NB4 (cell line): ENCODE data around the gene MYLIP.

Experiments used
- DNase-seq: peaks from one replicate; pipeline ENCODE4 v3.0.0; 2010; ENCODE audit warnings: low read depth
- H3K4me3 ChIP-seq: one replicate; pipeline ENCODE4 v1.5.1; 2011; ENCODE audit warnings: mild to moderate bottlenecking, low read depth, low read length, moderate library complexity
- MYC ChIP-seq: IDR thresholded peaks from 2 replicates; pipeline ENCODE4 v1.6.1; 2011; ENCODE audit warnings: low read depth, low read length
- POLR2A ChIP-seq: IDR thresholded peaks from 2 replicates; pipeline ENCODE4 v1.6.1; 2011; ENCODE audit warnings: mild to moderate bottlenecking; ENCODE audit not compliant: insufficient read length; ENCODE audit errors: extremely low read depth
- TF ChIP-seq, protein P1 (sequence below): IDR thresholded peaks from one replicate; pipeline ENCODE4 v1.5.1; 2012; ENCODE audit warnings: low read depth, low read length
- TF ChIP-seq, protein P2 (sequence below): IDR thresholded peaks from 2 replicates; pipeline ENCODE4 v1.6.1; 2011; ENCODE audit warnings: low read depth, low read length

The MYLIP gene

DNA sequence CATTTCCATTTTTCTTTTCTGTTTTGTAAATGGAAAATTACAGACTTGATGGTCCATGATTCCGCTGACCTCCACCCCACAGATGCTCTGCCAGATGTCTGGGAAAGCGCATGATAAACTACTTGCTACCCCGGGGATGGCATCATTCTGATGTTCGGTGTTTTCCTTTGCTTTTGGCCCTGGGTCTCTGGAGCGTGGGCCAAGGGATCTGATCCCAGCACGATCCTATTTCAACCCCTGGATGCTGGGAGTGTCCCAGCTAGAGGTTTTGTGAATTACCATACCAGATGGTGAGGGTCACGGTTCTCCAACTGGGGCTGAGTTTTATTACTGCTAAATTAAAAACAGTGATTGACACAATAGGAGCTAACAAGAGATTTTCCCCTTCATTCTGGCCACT is 25.2 kb upstream of the MYLIP start:
- no peak overlapping the region for H3K4me3 ChIP-seq
- DNase-seq = no peak
- TF ChIP-seq, protein P1, sequence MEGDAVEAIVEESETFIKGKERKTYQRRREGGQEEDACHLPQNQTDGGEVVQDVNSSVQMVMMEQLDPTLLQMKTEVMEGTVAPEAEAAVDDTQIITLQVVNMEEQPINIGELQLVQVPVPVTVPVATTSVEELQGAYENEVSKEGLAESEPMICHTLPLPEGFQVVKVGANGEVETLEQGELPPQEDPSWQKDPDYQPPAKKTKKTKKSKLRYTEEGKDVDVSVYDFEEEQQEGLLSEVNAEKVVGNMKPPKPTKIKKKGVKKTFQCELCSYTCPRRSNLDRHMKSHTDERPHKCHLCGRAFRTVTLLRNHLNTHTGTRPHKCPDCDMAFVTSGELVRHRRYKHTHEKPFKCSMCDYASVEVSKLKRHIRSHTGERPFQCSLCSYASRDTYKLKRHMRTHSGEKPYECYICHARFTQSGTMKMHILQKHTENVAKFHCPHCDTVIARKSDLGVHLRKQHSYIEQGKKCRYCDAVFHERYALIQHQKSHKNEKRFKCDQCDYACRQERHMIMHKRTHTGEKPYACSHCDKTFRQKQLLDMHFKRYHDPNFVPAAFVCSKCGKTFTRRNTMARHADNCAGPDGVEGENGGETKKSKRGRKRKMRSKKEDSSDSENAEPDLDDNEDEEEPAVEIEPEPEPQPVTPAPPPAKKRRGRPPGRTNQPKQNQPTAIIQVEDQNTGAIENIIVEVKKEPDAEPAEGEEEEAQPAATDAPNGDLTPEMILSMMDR = no peak
- TF ChIP-seq, protein P2, sequence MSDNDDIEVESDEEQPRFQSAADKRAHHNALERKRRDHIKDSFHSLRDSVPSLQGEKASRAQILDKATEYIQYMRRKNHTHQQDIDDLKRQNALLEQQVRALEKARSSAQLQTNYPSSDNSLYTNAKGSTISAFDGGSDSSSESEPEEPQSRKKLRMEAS = no peak
- TF ChIP-seq MYC (no peak), POLR2A (no peak)

DNA sequence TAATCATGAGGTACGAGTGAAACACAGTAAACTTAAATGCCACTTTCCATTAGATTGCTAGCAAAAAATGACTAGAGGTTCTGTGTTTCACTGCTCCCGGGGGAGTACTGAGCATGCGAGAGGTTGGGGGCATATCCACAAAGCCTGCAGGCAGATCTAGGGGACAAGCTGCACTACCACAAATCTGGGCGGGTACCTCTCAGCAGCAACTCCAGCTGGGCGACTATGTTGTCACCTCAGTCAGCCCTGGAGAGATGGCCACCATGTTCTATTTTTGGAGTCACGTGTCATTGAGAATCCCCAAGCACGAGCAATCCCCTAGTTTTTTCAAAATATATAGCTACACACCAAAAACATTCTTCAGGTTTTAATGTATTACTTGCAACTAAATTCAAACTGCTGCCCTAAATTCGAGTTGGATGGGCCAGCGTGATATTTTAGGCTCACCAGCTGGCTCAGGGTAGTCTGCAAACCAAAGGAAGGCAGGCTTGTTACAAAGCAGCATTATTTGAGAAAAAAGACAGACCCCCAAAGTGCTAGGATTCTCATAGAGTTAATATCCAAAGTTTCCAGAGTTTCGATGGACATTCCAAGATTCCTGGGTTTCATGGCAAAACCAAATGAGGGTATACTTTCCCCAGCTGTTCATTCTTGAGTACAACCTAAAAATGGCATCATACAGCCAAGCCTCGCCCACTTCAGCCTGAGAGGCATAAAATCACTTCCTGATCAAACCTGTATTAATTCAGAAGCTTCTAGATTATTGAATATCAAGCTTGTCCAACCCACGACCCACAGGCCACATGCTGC is 24.1 kb upstream of the MYLIP start:
- peak; percentile 22; the same call in 1 of the 2 replicates for TF ChIP-seq MYC
- no peak for TF ChIP-seq POLR2A
- TF ChIP-seq, protein P2 = no peak
- TF ChIP-seq, protein P1 = no peak
- H3K4me3 ChIP-seq = no peak overlapping the region
- DNase-seq = peak; percentile 88

DNA sequence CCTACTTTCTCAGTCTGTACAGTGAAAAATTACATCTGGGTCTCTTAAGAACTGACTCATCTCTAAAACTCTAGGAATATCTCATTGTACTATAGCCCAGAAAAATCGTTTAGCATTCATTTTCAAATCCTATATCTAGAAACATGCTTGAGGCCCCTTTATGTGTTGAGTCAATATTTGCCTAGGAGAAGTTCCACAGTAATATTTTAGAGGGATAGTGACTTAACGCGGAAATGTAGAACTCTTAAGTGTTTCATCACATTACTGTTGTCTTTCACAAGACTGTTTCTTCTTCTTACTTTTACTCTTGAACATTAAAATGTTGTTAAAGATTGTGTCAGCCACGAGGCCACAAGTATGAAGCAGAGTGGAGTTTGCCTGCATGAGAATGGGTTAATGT is 23.0 kb upstream of the MYLIP start:
- TF ChIP-seq POLR2A = no peak
- peak; percentile 80; the same call in 1 of the 2 replicates for TF ChIP-seq MYC
- TF ChIP-seq, protein P2 = peak; percentile 78
- TF ChIP-seq, protein P1 = no peak
- no peak overlapping the region for H3K4me3 ChIP-seq
- DNase-seq = peak; percentile 86

DNA sequence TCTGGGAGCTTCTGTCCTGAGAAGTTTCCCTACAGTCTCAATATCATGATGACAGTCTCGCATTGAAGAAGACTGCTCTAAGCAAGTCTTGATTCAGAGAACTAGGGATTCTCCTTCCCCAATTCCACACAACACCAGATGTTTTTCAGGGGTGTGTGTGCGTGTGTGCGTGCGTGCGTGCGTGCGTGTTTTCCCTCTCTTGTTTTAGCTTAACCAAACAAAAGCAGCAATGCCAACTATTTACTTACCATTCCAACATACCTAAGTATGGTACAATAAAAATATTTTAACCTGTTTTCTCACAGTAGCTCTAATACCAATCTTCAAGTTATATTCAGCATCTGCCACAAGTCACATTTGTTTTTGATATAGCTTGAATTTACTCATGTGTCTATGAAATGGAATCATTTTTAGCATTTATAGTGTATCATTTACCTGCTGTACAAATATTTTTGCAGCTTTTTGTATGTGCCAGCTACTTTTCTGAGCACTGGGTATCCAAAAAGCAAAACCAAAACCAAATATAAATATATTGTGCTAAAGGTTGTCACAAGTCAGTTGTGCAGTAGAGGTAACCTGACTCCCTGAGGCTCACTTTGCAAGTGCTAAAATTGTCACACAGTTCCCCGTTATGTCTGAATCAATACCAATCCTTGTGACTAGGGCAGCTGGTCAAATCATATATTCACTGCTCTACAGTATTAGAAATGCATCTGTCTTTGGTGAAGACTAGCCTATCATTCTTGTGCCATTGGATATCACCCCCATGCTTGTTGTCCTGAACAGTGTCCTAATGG is 21.7 kb upstream of the MYLIP start:
- no peak overlapping the region for H3K4me3 ChIP-seq
- DNase-seq = no peak
- TF ChIP-seq, protein P2 = no peak
- no peak for TF ChIP-seq MYC
- TF ChIP-seq, protein P1 = no peak
- no peak for TF ChIP-seq POLR2A

DNA sequence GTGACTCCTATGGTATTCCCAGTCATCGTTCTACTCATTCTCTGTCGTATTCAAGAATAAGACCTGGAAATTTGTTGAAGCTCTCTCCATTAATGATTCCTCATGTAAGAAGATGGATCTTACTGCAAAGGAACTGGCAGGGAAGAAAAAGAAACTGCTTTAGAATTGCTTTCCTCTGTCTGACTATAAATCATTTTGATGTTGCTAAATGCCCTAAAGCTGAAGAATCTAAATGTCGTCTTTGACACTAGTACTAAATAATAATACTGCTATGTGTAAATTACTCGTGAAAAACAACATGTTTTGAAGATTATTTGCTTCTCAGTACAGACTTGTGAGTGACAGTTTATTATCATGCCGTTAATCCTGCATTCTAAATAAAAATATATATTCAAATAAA is 20.5 kb upstream of the MYLIP start:
- DNase-seq = no peak
- H3K4me3 ChIP-seq = no peak overlapping the region
- no peak for TF ChIP-seq POLR2A
- TF ChIP-seq, protein P2 = no peak
- TF ChIP-seq, protein P1 = no peak
- TF ChIP-seq MYC = no peak
